ENCODE data around the gene RNF213. TPM values are rescaled to one million over a fixed set of nuclear protein-coding genes. Genes with fewer than 3 reads are reported as not detected.

Gene RNF213
- total RNA-seq, 1 donor from 2014 or later = 120 TPM

GRCh38 chr17:80212511-80212910, 48.1 kb upstream of the RNF213 start:
- Histone ChIP-seq H3K4me1 (ENCODE audit: insufficient read depth, low read length) (no peaks in the 10 kb centered on the region), H3K9me3 (ENCODE audit: insufficient read depth, low read depth, low read length) (no peaks in the 10 kb centered on the region), H3K79me2 (ENCODE audit: insufficient read depth, low read length) (no peaks in the 10 kb centered on the region), H3K36me3 (ENCODE audit: insufficient read depth, low read length) (no peaks in the 10 kb centered on the region), H3K4me3 (ENCODE audit: insufficient read depth, low read depth, low read length) (no peak overlapping the region), H3K27ac (ENCODE audit: low read depth, low read length) (no peak overlapping the region), H3K27me3 (ENCODE audit: insufficient read depth, low read length) (no peaks in the 10 kb centered on the region), H3K9ac (ENCODE audit: low read length) (no peak overlapping the region), H3K4me2 (ENCODE audit: low read length) (no peak overlapping the region), H2AFZ (ENCODE audit: low read depth, low read length) (no peak overlapping the region), H4K20me1 (ENCODE audit: insufficient read depth, low read length) (peaks cover 5% of the 10 kb centered on the region)
- no peak for FAIRE-seq
- Mint-ChIP-seq H3K36me3 (ENCODE audit: low read depth, unreplicated experiment) (peaks cover 13% of the 10 kb centered on the region), H3K4me1 (ENCODE audit: low read depth, unreplicated experiment) (no peaks in the 10 kb centered on the region), H3K27ac (ENCODE audit: unreplicated experiment) (no peak overlapping the region), H3K27me3 (ENCODE audit: low read depth, unreplicated experiment) (no peaks in the 10 kb centered on the region), H3K9me3 (ENCODE audit: unreplicated experiment) (peaks cover 1% of the 10 kb centered on the region), H3K4me3 (ENCODE audit: unreplicated experiment) (no peak overlapping the region)
- no peak for DNase-seq (ENCODE audit: low read depth)
- no peak for TF ChIP-seq CTCF (IDR thresholded peaks at IDR 0.05; ENCODE audit: insufficient read depth, low read depth, low read length)
- no peak for TF ChIP-seq EZH2 (IDR thresholded peaks at IDR 0.05; ENCODE audit: insufficient read depth, low read length)

- no peak overlapping the region for H3K27ac ChIP-seq (ENCODE audit: low read depth, low read length)
- H3K4me1 ChIP-seq (ENCODE audit: insufficient read depth, low read length) = no peaks in the 10 kb centered on the region
- H3K9me3 Mint-ChIP-seq (ENCODE audit: unreplicated experiment) = peaks cover 1% of the 10 kb centered on the region
- H3K4me2 ChIP-seq (ENCODE audit: low read length) = no peak overlapping the region
- H3K9me3 ChIP-seq (ENCODE audit: insufficient read depth, low read depth, low read length) = no peaks in the 10 kb centered on the region
- no peak overlapping the region for H3K4me3 Mint-ChIP-seq (ENCODE audit: unreplicated experiment)
- H3K9ac ChIP-seq (ENCODE audit: low read length) = no peak overlapping the region
- H3K36me3 Mint-ChIP-seq (ENCODE audit: low read depth, unreplicated experiment) = peaks cover 14% of the 10 kb centered on the region
- no peaks in the 10 kb centered on the region for H3K27me3 ChIP-seq (ENCODE audit: insufficient read depth, low read length)
- no peak for TF ChIP-seq EZH2 (IDR thresholded peaks at IDR 0.05; ENCODE audit: insufficient read depth, low read length)
- TF ChIP-seq CTCF (IDR thresholded peaks at IDR 0.05; ENCODE audit: insufficient read depth, low read depth, low read length) = no peak
- FAIRE-seq (no peak), DNase-seq (ENCODE audit: low read depth) (no peak)
- no peaks in the 10 kb centered on the region for H3K27me3 Mint-ChIP-seq (ENCODE audit: low read depth, unreplicated experiment)
- H3K4me1 Mint-ChIP-seq (ENCODE audit: low read depth, unreplicated experiment) = no peaks in the 10 kb centered on the region
- H4K20me1 ChIP-seq (ENCODE audit: insufficient read depth, low read length) = peaks cover 11% of the 10 kb centered on the region
- H3K27ac Mint-ChIP-seq (ENCODE audit: unreplicated experiment) = no peak overlapping the region
- H3K4me3 ChIP-seq (ENCODE audit: insufficient read depth, low read depth, low read length) = no peak overlapping the region
- no peak overlapping the region for H2AFZ ChIP-seq (ENCODE audit: low read depth, low read length)
- no peaks in the 10 kb centered on the region for H3K79me2 ChIP-seq (ENCODE audit: insufficient read depth, low read length)
- H3K36me3 ChIP-seq (ENCODE audit: insufficient read depth, low read length) = no peaks in the 10 kb centered on the region
Measured at GRCh38 chr17:80212962-80213642, 47.5 kb upstream of the RNF213 start.

- H3K27me3 ChIP-seq (ENCODE audit: insufficient read depth, low read length) = no peaks in the 10 kb centered on the region
- H3K9ac ChIP-seq (ENCODE audit: low read length) = no peak overlapping the region
- no peak overlapping the region for H3K4me2 ChIP-seq (ENCODE audit: low read length)
- peaks cover 16% of the 10 kb centered on the region for H4K20me1 ChIP-seq (ENCODE audit: insufficient read depth, low read length)
- no peak overlapping the region for H3K4me3 ChIP-seq (ENCODE audit: insufficient read depth, low read depth, low read length)
- TF ChIP-seq EZH2 (IDR thresholded peaks at IDR 0.05; ENCODE audit: insufficient read depth, low read length) = no peak
- TF ChIP-seq CTCF (IDR thresholded peaks at IDR 0.05; ENCODE audit: insufficient read depth, low read depth, low read length) = no peak
- no peaks in the 10 kb centered on the region for H3K36me3 ChIP-seq (ENCODE audit: insufficient read depth, low read length)
- no peaks in the 10 kb centered on the region for H3K79me2 ChIP-seq (ENCODE audit: insufficient read depth, low read length)
- DNase-seq (ENCODE audit: low read depth) (no peak), FAIRE-seq (no peak)
- no peak overlapping the region for H3K27ac ChIP-seq (ENCODE audit: low read depth, low read length)
- H2AFZ ChIP-seq (ENCODE audit: low read depth, low read length) = no peak overlapping the region
- H3K4me1 ChIP-seq (ENCODE audit: insufficient read depth, low read length) = no peaks in the 10 kb centered on the region
- H3K9me3 ChIP-seq (ENCODE audit: insufficient read depth, low read depth, low read length) = no peaks in the 10 kb centered on the region
- H3K9me3 Mint-ChIP-seq (ENCODE audit: unreplicated experiment) = peaks cover 1% of the 10 kb centered on the region
- no peak overlapping the region for H3K4me3 Mint-ChIP-seq (ENCODE audit: unreplicated experiment)
- H3K36me3 Mint-ChIP-seq (ENCODE audit: low read depth, unreplicated experiment) = peaks cover 14% of the 10 kb centered on the region
- H3K27ac Mint-ChIP-seq (ENCODE audit: unreplicated experiment) = no peak overlapping the region
- no peaks in the 10 kb centered on the region for H3K27me3 Mint-ChIP-seq (ENCODE audit: low read depth, unreplicated experiment)
- no peaks in the 10 kb centered on the region for H3K4me1 Mint-ChIP-seq (ENCODE audit: low read depth, unreplicated experiment)
Measured at GRCh38 chr17:80213643-80213975, 47.0 kb upstream of the RNF213 start.
